ENCODE measurements around the gene MYORG. TPM values are rescaled to one million over a fixed set of nuclear protein-coding genes. Genes with fewer than 3 reads are reported as not detected.

MYORG gene
- total RNA-seq, 2 experiments from 2014 or later, result 1.9 to 2.9 TPM

GRCh38 chr9:34382879-34383278 is 6.2 kb upstream of the MYORG start:
- ChIA-PET POLR2A (interaction anchor here (0.7 kb wide), 1 partner anchor 909 kb away, joined by 3 read pairs; the partner anchor contains the start of gene NOL6), CTCF (interaction anchor here (1.0 kb wide), 1 partner anchor 21 kb away, joined by 3 read pairs; no protein-coding TSS in a partner anchor)
- Mint-ChIP-seq H3K4me3 (no peak overlapping the region), H3K27ac (no peak overlapping the region), H3K4me1 (ENCODE audit: low read depth) (peaks cover 19% of the 10 kb centered on the region), H3K9me3 (no peaks in the 10 kb centered on the region), H3K27me3 (no peaks in the 10 kb centered on the region), H3K36me3 (no peaks in the 10 kb centered on the region)
- intact Hi-C loops (cut with micrococcal nuclease), result no loop called here
- no peak for DNase-seq

GRCh38 chr9:34382054-34382453 is 5.4 kb upstream of the MYORG start:
- no peaks in the 10 kb centered on the region for H3K36me3 Mint-ChIP-seq
- H3K4me1 Mint-ChIP-seq (ENCODE audit: low read depth), result peaks cover 20% of the 10 kb centered on the region
- no peak overlapping the region for H3K27ac Mint-ChIP-seq
- ChIA-PET CTCF (no interaction called here), POLR2A (no interaction called here)
- DNase-seq, result no peak
- no peak overlapping the region for H3K4me3 Mint-ChIP-seq
- H3K27me3 Mint-ChIP-seq, result no peaks in the 10 kb centered on the region
- intact Hi-C loops (cut with micrococcal nuclease), result no loop called here
- no peaks in the 10 kb centered on the region for H3K9me3 Mint-ChIP-seq

- Mint-ChIP-seq H3K4me3 (peak overlapping the region; percentile 69), H3K27me3 (no peaks in the 10 kb centered on the region), H3K27ac (no peak overlapping the region), H3K4me1 (ENCODE audit: low read depth) (peaks cover 22% of the 10 kb centered on the region), H3K36me3 (no peaks in the 10 kb centered on the region), H3K9me3 (no peaks in the 10 kb centered on the region)
- CTCF ChIA-PET, result interaction anchor here (0.8 kb wide), 1 partner anchor 15 kb away, joined by 3 read pairs; no protein-coding TSS in a partner anchor
- intact Hi-C loops (cut with micrococcal nuclease), result no loop called here
- POLR2A ChIA-PET, result no interaction called here
- DNase-seq, result peak; percentile 16
These were observed 4.6 kb upstream of the MYORG start for GRCh38 chr9:34381323-34381722.

- Mint-ChIP-seq H3K4me1 (ENCODE audit: low read depth) (peaks cover 28% of the 10 kb centered on the region), H3K9me3 (no peaks in the 10 kb centered on the region), H3K36me3 (no peaks in the 10 kb centered on the region), H3K27ac (no peak overlapping the region), H3K4me3 (peak overlapping the region; percentile 69), H3K27me3 (no peaks in the 10 kb centered on the region)
- CTCF ChIA-PET, result interaction anchor here (0.8 to 7.8 kb wide), 4 partner anchors 14 to 257 kb away, joined by 3 to 68 read pairs (median 4); partner anchors contain the start of gene SIGMAR1
- intact Hi-C loops (cut with micrococcal nuclease), result loop anchor here (1.0 kb wide), 1 partner anchor 331 kb away; no protein-coding TSS in a partner anchor
- DNase-seq, result peak; percentile 89
- POLR2A ChIA-PET, result no interaction called here
These were observed 4.0 kb upstream of the MYORG start for GRCh38 chr9:34380511-34381315.

- DNase-seq, result peak; percentile 17
- ChIA-PET POLR2A (interaction anchor here (0.7 kb wide), 1 partner anchor 75 kb away, joined by 5 read pairs; no protein-coding TSS in a partner anchor), CTCF (interaction anchor here (1.1 to 7.8 kb wide), 8 partner anchors 47 to 566 kb away, joined by 3 to 68 read pairs (median 4); partner anchors contain the start of genes DNAI1, FAM219A and SIGMAR1)
- Mint-ChIP-seq H3K4me3 (peak overlapping the region; percentile 46), H3K9me3 (no peaks in the 10 kb centered on the region), H3K27ac (no peak overlapping the region), H3K27me3 (no peaks in the 10 kb centered on the region), H3K4me1 (ENCODE audit: low read depth) (peaks cover 30% of the 10 kb centered on the region), H3K36me3 (no peaks in the 10 kb centered on the region)
- intact Hi-C loops (cut with micrococcal nuclease), result loop anchor here (1.0 kb wide), 1 partner anchor 331 kb away; no protein-coding TSS in a partner anchor
These were observed 3.4 kb upstream of the MYORG start for GRCh38 chr9:34380034-34380510.

GRCh38 chr9:34379334-34380033 is 2.8 kb upstream of the MYORG start:
- DNase-seq, result peak; percentile 96
- ChIA-PET CTCF (interaction anchor here (0.6 to 7.8 kb wide), 26 partner anchors 8 to 568 kb away, joined by 3 to 68 read pairs (median 3); partner anchors contain the start of genes DNAI1, FAM219A, SIGMAR1 and UBAP2), POLR2A (interaction anchor here (0.5 to 0.7 kb wide), 2 partner anchors 75 to 331 kb away, joined by 3 to 5 read pairs; partner anchors contain the start of gene UBAP2)
- Mint-ChIP-seq H3K36me3 (no peaks in the 10 kb centered on the region), H3K9me3 (no peaks in the 10 kb centered on the region), H3K4me1 (ENCODE audit: low read depth) (peaks cover 30% of the 10 kb centered on the region), H3K4me3 (peak overlapping the region; percentile 74), H3K27ac (no peak overlapping the region), H3K27me3 (no peaks in the 10 kb centered on the region)
- intact Hi-C loops (cut with micrococcal nuclease), result loop anchor here (1.0 to 2.0 kb wide), 7 partner anchors 50 to 563 kb away; partner anchors contain the start of genes DCAF12, ENHO, KIF24 and NUDT2

GRCh38 chr9:34378376-34379060 is 1.8 kb upstream of the MYORG start:
- Mint-ChIP-seq H3K4me1 (ENCODE audit: low read depth) (peaks cover 30% of the 10 kb centered on the region), H3K36me3 (no peaks in the 10 kb centered on the region), H3K27me3 (no peaks in the 10 kb centered on the region), H3K4me3 (no peak overlapping the region), H3K9me3 (no peaks in the 10 kb centered on the region), H3K27ac (no peak overlapping the region)
- DNase-seq, result no peak
- ChIA-PET POLR2A (interaction anchor here (0.5 kb wide), 1 partner anchor 330 kb away, joined by 3 read pairs; the partner anchor contains the start of gene UBAP2), CTCF (interaction anchor here (0.6 to 7.8 kb wide), 23 partner anchors 9 to 567 kb away, joined by 3 to 68 read pairs (median 3); partner anchors contain the start of genes DNAI1, FAM219A, SIGMAR1 and UBAP2)
- intact Hi-C loops (cut with micrococcal nuclease), result loop anchor here (1.0 to 2.0 kb wide), 6 partner anchors 49 to 562 kb away; partner anchors contain the start of genes DCAF12, ENHO, KIF24 and NUDT2

GRCh38 chr9:34377404-34377746 is 677 bp upstream of the MYORG start:
- no peaks in the 10 kb centered on the region for H3K36me3 Mint-ChIP-seq
- intact Hi-C loops (cut with micrococcal nuclease), result loop anchor here (1.0 to 2.0 kb wide), 4 partner anchors 81 to 329 kb away; partner anchors contain the start of genes DNAI1, FAM219A, RPP25L and UBAP2
- ChIA-PET CTCF (interaction anchor here (0.6 to 7.8 kb wide), 13 partner anchors 12 to 564 kb away, joined by 3 to 68 read pairs (median 4); partner anchors contain the start of genes DCTN3 and SIGMAR1), POLR2A (interaction anchor here (1.8 kb wide), 1 partner anchor 44 kb away, joined by 8 read pairs; no protein-coding TSS in a partner anchor)
- H3K9me3 Mint-ChIP-seq, result no peaks in the 10 kb centered on the region
- peaks cover 30% of the 10 kb centered on the region for H3K4me1 Mint-ChIP-seq (ENCODE audit: low read depth)
- no peak overlapping the region for H3K27ac Mint-ChIP-seq
- no peak for DNase-seq
- H3K27me3 Mint-ChIP-seq, result no peaks in the 10 kb centered on the region
- peak overlapping the region; percentile 78 for H3K4me3 Mint-ChIP-seq

- Mint-ChIP-seq H3K27ac (no peak overlapping the region), H3K9me3 (no peaks in the 10 kb centered on the region), H3K27me3 (no peaks in the 10 kb centered on the region), H3K36me3 (peaks cover 3% of the 10 kb centered on the region), H3K4me3 (peak overlapping the region; percentile 78), H3K4me1 (ENCODE audit: low read depth) (peaks cover 28% of the 10 kb centered on the region)
- ChIA-PET POLR2A (interaction anchor here (0.6 to 1.8 kb wide), 3 partner anchors 11 to 326 kb away, joined by 3 to 8 read pairs (median 3); no protein-coding TSS in a partner anchor), CTCF (interaction anchor here (0.9 to 7.8 kb wide), 4 partner anchors 13 to 232 kb away, joined by 3 to 68 read pairs (median 7); no protein-coding TSS in a partner anchor)
- intact Hi-C loops (cut with micrococcal nuclease), result loop anchor here (2.0 kb wide), 3 partner anchors 83 to 327 kb away; partner anchors contain the start of genes DNAI1, FAM219A, RPP25L and UBAP2
- peak; percentile 67 for DNase-seq
These were observed 650 bp downstream of the MYORG start for GRCh38 chr9:34375901-34376595.

- peak overlapping the region; percentile 78 for H3K4me3 Mint-ChIP-seq
- DNase-seq, result no peak
- ChIA-PET POLR2A (no interaction called here), CTCF (interaction anchor here (0.7 to 7.8 kb wide), 4 partner anchors 28 to 233 kb away, joined by 3 to 68 read pairs (median 6); no protein-coding TSS in a partner anchor)
- H3K36me3 Mint-ChIP-seq, result peaks cover 10% of the 10 kb centered on the region
- peaks cover 19% of the 10 kb centered on the region for H3K4me1 Mint-ChIP-seq (ENCODE audit: low read depth)
- intact Hi-C loops (cut with micrococcal nuclease), result no loop called here
- no peaks in the 10 kb centered on the region for H3K9me3 Mint-ChIP-seq
- no peak overlapping the region for H3K27ac Mint-ChIP-seq
- no peaks in the 10 kb centered on the region for H3K27me3 Mint-ChIP-seq
These were observed 1.7 kb downstream of the MYORG start for GRCh38 chr9:34374905-34375552.

Data from activated CD4-positive, alpha-beta memory T cell treated with anti-CD3 and anti-CD28 coated beads for 36 hours (primary cell).